Ishikawa (cell line): ENCODE data around the gene MEGF6.

ENCODE experiments used
- CEBPB ChIP-seq: IDR thresholded peaks from 2 replicates; pipeline ENCODE4 v1.6.1; 2012
- CREB1 ChIP-seq: IDR thresholded peaks from 2 replicates; pipeline ENCODE4 v1.6.1; 2012; ENCODE audit warnings: low read depth
- EGR1 ChIP-seq: IDR thresholded peaks from 2 replicates; pipeline ENCODE4 v1.6.1; 2012
- EP300 ChIP-seq: IDR thresholded peaks from 2 replicates; pipeline ENCODE4 v1.6.1; 2012; ENCODE audit warnings: borderline replicate concordance
- FOXM1 ChIP-seq: IDR thresholded peaks from 2 replicates; pipeline ENCODE4 v1.6.1; 2012; ENCODE audit warnings: low read depth, borderline replicate concordance
- NFIC ChIP-seq: IDR thresholded peaks from 2 replicates; pipeline ENCODE4 v1.6.1; 2012
- RAD21 ChIP-seq: IDR thresholded peaks from 2 replicates; pipeline ENCODE4 v1.6.1; 2012; ENCODE audit warnings: low read depth
- TAF1 ChIP-seq: IDR thresholded peaks from 2 replicates; pipeline ENCODE4 v1.6.1; 2012; ENCODE audit warnings: low read depth, mild to moderate bottlenecking
- TCF12 ChIP-seq: IDR thresholded peaks from 2 replicates; pipeline ENCODE4 v1.6.1; 2012; ENCODE audit warnings: low read depth
- TEAD4 ChIP-seq: IDR thresholded peaks from 2 replicates; pipeline ENCODE4 v1.6.1; 2012
- USF1 ChIP-seq: IDR thresholded peaks from 2 replicates; pipeline ENCODE4 v1.6.1; 2012
- YY1 ChIP-seq: IDR thresholded peaks from 2 replicates; pipeline ENCODE4 v1.6.1; 2012; ENCODE audit warnings: low read depth
- ZBTB7A ChIP-seq: IDR thresholded peaks from 2 replicates; pipeline ENCODE4 v1.6.1; 2012; ENCODE audit warnings: low read depth
- TF ChIP-seq, protein P1 (sequence below): IDR thresholded peaks from 2 replicates; pipeline ENCODE4 v1.6.1; 2012
- TF ChIP-seq, protein P2 (sequence below): IDR thresholded peaks from 2 replicates; pipeline ENCODE4 v1.6.1; 2012; ENCODE audit warnings: low read depth, mild to moderate bottlenecking

MEGF6 gene

DNA sequence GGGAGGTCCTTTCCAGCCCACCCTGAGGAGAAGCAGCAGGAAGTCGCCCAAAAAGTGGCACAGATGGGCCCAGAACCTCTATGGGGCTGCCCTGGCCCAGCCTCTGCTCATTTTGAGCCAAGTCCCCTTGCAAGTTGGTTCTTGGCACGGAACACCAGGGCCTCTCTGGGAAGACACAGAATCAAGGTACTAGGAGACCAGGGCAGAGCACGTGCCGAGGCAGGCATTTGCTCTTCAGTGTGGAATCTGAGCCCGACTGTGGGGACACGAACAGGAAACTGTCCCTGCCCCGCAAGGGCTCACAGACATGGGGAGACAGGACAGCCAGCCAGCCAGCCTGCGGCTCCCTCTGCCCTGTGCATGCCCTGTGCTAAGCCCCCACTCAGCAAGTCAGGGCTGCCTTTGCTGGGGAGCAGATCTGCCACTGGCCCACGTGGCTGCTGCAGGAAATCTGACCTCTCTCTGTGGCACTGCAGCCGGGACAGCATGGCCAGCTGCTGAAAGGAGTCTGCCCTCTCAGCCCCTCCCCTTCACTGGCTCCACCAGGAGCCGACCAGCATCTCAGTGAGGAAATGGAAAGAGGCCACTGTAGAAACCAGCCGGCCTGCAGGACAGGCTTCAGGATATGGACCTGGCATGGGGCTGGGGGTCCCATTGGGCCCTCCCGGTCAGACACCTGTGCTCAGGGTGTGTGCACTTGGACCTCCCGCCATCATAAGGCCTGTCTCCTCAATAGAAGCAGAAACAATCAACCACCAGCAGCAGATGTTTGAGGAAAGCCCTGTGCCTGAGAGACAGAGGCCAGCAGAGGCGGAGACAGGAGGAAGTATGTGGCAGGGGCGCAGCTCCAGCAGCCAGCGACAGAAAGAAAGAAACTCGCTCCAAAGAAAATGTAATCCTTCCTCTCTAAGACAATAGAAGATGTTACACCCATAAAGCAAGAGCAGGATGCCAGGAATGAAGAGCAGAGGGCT, 153.1 kb downstream of the MEGF6 start:
- no peak for TF ChIP-seq EP300
- TF ChIP-seq CEBPB, result no peak
- no peak for TF ChIP-seq FOXM1
- no peak for TF ChIP-seq TAF1
- no peak for TF ChIP-seq EGR1
- TF ChIP-seq, protein P1, sequence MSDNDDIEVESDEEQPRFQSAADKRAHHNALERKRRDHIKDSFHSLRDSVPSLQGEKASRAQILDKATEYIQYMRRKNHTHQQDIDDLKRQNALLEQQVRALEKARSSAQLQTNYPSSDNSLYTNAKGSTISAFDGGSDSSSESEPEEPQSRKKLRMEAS, result no peak
- no peak for TF ChIP-seq TCF12
- TF ChIP-seq, protein P2, sequence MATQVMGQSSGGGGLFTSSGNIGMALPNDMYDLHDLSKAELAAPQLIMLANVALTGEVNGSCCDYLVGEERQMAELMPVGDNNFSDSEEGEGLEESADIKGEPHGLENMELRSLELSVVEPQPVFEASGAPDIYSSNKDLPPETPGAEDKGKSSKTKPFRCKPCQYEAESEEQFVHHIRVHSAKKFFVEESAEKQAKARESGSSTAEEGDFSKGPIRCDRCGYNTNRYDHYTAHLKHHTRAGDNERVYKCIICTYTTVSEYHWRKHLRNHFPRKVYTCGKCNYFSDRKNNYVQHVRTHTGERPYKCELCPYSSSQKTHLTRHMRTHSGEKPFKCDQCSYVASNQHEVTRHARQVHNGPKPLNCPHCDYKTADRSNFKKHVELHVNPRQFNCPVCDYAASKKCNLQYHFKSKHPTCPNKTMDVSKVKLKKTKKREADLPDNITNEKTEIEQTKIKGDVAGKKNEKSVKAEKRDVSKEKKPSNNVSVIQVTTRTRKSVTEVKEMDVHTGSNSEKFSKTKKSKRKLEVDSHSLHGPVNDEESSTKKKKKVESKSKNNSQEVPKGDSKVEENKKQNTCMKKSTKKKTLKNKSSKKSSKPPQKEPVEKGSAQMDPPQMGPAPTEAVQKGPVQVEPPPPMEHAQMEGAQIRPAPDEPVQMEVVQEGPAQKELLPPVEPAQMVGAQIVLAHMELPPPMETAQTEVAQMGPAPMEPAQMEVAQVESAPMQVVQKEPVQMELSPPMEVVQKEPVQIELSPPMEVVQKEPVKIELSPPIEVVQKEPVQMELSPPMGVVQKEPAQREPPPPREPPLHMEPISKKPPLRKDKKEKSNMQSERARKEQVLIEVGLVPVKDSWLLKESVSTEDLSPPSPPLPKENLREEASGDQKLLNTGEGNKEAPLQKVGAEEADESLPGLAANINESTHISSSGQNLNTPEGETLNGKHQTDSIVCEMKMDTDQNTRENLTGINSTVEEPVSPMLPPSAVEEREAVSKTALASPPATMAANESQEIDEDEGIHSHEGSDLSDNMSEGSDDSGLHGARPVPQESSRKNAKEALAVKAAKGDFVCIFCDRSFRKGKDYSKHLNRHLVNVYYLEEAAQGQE, result no peak
- no peak for TF ChIP-seq USF1
- TF ChIP-seq CREB1, result no peak
- no peak for TF ChIP-seq YY1

DNA sequence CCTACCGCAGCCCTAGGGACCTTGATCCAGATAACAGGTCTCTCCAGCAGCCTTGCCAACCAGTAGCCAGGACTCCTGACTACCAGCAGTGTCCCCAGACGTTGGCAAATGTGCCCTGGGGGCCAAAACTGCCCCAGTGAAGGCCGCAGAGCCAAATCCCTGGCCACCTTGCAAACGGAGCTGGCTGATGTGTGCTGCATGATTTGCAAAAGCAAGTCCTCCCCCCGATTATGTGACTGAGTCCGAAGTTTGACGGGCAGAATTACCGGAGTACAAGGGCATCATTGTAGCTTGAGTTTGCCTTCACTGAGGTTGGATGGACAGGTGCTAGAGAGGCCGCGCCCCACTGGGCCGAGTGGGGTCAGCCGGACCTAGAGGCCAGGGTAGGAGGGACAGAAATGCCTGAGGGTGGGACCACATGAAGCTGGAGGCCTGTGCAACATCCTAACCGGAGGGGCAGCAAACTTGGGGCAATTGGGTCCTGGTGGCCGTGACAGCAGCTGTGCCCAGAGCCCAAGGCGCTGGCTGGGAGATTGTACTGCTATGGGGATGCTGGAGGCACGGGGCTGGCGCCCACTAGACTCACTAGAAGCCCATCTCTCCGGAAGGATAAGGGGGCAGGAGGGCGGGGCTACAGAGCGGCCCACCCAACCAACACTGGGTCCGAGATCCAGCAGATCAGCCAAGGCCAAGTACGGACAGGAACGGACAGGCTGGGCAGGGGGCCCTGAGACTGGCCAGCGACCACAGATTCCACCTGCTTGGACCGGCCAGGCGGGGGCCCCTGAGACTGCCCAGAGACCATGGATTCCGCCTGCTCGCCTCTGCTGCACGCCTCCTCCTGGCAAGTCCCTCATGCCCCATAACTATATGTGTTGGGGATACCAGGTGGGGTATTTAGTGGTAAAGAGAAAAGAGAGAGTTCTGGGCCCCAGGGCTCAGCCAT, 154.1 kb downstream of the MEGF6 start:
- TF ChIP-seq EP300 (no peak), CREB1 (no peak), YY1 (no peak), CEBPB (no peak), NFIC (no peak), TCF12 (no peak), USF1 (no peak), EGR1 (no peak), ZBTB7A (no peak), RAD21 (no peak), TAF1 (no peak), TEAD4 (no peak), FOXM1 (no peak)
- TF ChIP-seq, protein P2, result no peak
- TF ChIP-seq, protein P1, result no peak

DNA sequence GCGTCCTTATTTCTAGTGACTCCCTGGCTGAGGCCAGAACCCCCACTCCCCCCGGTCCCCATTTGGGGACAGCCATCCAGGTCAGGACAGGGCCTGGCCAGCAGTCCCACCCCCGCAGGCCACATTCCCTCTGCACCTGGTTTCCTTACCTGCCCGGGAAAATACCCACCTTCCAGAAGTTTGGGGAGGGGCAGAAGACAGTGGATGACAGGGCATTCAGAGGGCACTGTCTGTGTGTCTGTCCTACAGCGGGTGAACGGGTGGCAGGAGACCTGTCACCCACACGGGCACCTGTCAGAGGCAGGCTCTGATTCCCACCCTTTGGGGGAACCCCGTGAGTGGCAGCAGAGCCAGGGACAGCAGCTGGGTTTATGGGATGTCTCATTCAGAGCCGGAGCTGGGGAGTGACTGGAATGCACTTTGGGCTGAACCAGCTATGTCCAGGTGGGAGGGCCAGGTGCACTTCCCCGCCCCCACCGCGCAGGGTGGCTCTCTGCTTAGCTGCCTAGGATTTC, 154.8 kb downstream of the MEGF6 start:
- no peak for TF ChIP-seq FOXM1
- no peak for TF ChIP-seq NFIC
- TF ChIP-seq USF1, result no peak
- no peak for TF ChIP-seq EGR1

DNA sequence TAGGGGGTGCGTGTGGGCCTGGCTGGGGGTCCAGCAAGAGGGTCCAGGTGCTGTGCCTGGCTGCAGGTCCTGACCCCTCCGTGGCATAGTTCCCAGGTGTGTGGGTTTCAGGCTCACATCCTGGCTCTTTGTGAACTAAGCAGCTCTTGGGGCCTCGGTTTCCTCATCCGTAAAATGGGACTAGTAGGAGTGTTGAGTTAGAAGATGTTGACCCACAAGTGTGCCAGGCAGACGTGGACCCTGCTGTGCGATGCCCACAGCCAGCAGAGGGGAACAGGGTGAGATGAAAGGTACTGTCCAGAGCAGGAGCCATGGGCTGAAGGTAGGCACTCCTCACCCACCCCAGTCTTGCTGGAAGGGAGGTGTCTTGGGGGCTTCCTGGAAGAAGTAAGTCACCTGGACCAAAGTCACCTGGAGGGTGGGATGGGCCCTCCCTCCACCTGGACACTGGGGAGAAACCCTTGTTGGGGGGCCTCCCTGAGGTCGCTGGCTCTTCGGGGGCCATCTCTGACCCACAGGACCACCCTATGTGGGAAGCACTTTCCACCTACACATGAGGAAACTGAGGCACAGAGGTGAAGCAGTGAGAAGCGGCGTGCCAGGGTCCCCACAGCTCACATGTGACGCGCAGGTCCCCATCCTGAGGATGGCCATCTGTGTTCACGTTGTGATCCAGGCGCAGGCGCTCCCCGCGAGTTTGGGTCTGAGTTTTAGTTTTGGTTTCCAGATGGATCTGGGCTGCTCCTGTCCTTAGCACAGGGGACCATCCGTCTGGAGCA, 155.4 kb downstream of the MEGF6 start:
- TF ChIP-seq FOXM1 (no peak), USF1 (no peak), TAF1 (no peak), TCF12 (no peak), TEAD4 (no peak), ZBTB7A (no peak), EP300 (no peak), YY1 (no peak), RAD21 (no peak), CREB1 (no peak), NFIC (no peak), CEBPB (no peak), EGR1 (no peak)
- TF ChIP-seq, protein P2, result no peak
- TF ChIP-seq, protein P1, result no peak
